SK-N-SH (cell line): ENCODE data around the gene DBH.

ENCODE experiments used
- ELF1 ChIP-seq: IDR thresholded peaks from 2 replicates; pipeline ENCODE4 v1.4.0; 2012
- EZH2phosphoT487 ChIP-seq: fragments of 200-600 bp; sonication (generic); IDR thresholded peaks from 2 replicates; pipeline ENCODE4 v1.6.1; 2017; ENCODE audit warnings: low read depth, mixed run types, mild to moderate bottlenecking, antibody characterized with exemption, moderate library complexity, borderline replicate concordance
- NRF1 ChIP-seq: IDR thresholded peaks from 2 replicates; pipeline ENCODE4 v1.6.1; 2012; ENCODE audit warnings: low read depth, mild to moderate bottlenecking, low read length
- SIN3A ChIP-seq: IDR thresholded peaks from 2 replicates; pipeline ENCODE4 v1.6.1; 2012; ENCODE audit warnings: low read depth, mild to moderate bottlenecking, low read length, moderate library complexity, borderline replicate concordance
- SMC3 ChIP-seq: IDR thresholded peaks from 2 replicates; pipeline ENCODE4 v1.6.1; 2012; ENCODE audit warnings: low read depth, low read length, improper control_type of control experiment
- TAF1 ChIP-seq: IDR thresholded peaks from 2 replicates; pipeline ENCODE4 v1.6.1; 2012; ENCODE audit warnings: low read depth, mild to moderate bottlenecking, low read length, moderate library complexity, borderline replicate concordance
- TF ChIP-seq, protein P1 (sequence below): fragments of 200-600 bp; sonication (generic); IDR thresholded peaks from 2 replicates; pipeline ENCODE4 v1.6.1; 2017; ENCODE audit warnings: antibody characterized with exemption, mild to moderate bottlenecking, moderate library complexity
- TF ChIP-seq, protein P2 (sequence below): fragments of 150-350 bp; IDR thresholded peaks from 2 replicates; pipeline ENCODE4 v1.6.1; 2016; ENCODE audit warnings: mild to moderate bottlenecking, low read depth, low read length

DNA sequence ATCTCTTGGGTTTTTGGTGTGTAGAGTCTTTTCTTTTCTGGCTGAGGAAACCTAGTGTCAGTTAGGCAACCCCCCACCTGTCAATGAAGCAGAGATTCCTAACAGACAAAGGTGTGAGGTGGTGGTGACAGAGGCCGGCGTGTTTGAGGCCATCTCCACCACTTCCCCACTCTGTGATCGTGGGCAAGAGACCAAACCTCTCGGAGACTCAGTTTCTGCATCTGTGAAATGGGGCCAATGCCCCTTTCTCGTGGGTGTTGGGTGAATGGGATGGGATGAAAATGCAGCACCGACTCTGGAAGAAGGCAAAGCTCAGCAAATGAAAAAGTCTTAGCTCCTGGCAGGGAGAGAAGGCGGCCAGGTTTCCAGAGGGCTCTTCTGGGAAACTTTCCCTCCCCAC is 27.8 kb upstream of the DBH start:
- TF ChIP-seq SMC3 (no peak), SIN3A (no peak), ELF1 (no peak), EZH2phosphoT487 (no peak), NRF1 (no peak), TAF1 (no peak)
- TF ChIP-seq, protein P1, sequence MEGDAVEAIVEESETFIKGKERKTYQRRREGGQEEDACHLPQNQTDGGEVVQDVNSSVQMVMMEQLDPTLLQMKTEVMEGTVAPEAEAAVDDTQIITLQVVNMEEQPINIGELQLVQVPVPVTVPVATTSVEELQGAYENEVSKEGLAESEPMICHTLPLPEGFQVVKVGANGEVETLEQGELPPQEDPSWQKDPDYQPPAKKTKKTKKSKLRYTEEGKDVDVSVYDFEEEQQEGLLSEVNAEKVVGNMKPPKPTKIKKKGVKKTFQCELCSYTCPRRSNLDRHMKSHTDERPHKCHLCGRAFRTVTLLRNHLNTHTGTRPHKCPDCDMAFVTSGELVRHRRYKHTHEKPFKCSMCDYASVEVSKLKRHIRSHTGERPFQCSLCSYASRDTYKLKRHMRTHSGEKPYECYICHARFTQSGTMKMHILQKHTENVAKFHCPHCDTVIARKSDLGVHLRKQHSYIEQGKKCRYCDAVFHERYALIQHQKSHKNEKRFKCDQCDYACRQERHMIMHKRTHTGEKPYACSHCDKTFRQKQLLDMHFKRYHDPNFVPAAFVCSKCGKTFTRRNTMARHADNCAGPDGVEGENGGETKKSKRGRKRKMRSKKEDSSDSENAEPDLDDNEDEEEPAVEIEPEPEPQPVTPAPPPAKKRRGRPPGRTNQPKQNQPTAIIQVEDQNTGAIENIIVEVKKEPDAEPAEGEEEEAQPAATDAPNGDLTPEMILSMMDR = no peak
- TF ChIP-seq, protein P2, sequence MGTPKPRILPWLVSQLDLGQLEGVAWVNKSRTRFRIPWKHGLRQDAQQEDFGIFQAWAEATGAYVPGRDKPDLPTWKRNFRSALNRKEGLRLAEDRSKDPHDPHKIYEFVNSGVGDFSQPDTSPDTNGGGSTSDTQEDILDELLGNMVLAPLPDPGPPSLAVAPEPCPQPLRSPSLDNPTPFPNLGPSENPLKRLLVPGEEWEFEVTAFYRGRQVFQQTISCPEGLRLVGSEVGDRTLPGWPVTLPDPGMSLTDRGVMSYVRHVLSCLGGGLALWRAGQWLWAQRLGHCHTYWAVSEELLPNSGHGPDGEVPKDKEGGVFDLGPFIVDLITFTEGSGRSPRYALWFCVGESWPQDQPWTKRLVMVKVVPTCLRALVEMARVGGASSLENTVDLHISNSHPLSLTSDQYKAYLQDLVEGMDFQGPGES = no peak
